Neural cell (in vitro differentiated cells): ENCODE results near the gene RBM43. TPM values are rescaled to one million over a fixed set of nuclear protein-coding genes. Genes with fewer than 3 reads are reported as not detected.
"Not testable (repeated sequence)": the region's sequence is repeated elsewhere in the genome, so short reads cannot be mapped to it uniquely, and the experiment has no call there.

Experiments
- H2AFZ ChIP-seq: fragments of 200-600, 300-800 bp; sonication (generic), shearing (Covaris generic); 2 replicates; pipeline ENCODE4 v1.6.0; 2014; ENCODE audit warnings: low read depth, mild to moderate bottlenecking, antibody characterized with exemption, low read length, moderate library complexity
- H3F3A ChIP-seq: fragments of 200-600 bp; shearing (Covaris generic); 2 replicates; pipeline ENCODE4 v1.6.1; 2016; ENCODE audit warnings: mild to moderate bottlenecking, moderate library complexity, mixed read lengths, antibody characterized with exemption, low read length; ENCODE audit not compliant: insufficient read depth, poor library complexity, severe bottlenecking
- H3K27ac ChIP-seq: fragments of 200-600, 300-800 bp; sonication (generic), shearing (Covaris generic); 2 replicates; pipeline ENCODE4 v1.5.1; 2014; ENCODE audit warnings: mild to moderate bottlenecking, low read length, moderate library complexity
- H3K27me3 ChIP-seq: fragments of 300-800, 200-600 bp; sonication (generic), shearing (Covaris generic); 2 replicates; pipeline ENCODE4 v1.6.0; 2014; ENCODE audit warnings: mild to moderate bottlenecking, low read depth, low read length, moderate library complexity; ENCODE audit not compliant: insufficient read depth
- H3K36me3 ChIP-seq: fragments of 300-800, 200-600 bp; sonication (generic), shearing (Covaris generic); 2 replicates; pipeline ENCODE4 v1.5.1; 2014; ENCODE audit warnings: mild to moderate bottlenecking, antibody characterized with exemption, low read length, moderate library complexity; ENCODE audit not compliant: insufficient read depth
- H3K4me2 ChIP-seq: fragments of 300-800, 200-600 bp; sonication (generic), shearing (Covaris generic); 2 replicates; pipeline ENCODE4 v1.6.0; 2014; ENCODE audit warnings: mild to moderate bottlenecking, low read length
- H3K4me3 ChIP-seq: fragments of 300-800, 200-600 bp; sonication (generic), shearing (Covaris generic); 2 replicates; pipeline ENCODE4 v1.5.1; 2014; ENCODE audit warnings: mild to moderate bottlenecking, low read length, moderate library complexity
- H3K79me2 ChIP-seq: fragments of 200-600 bp; shearing (Covaris generic); replicated peaks from 2 replicates; pipeline ENCODE4 v1.6.0; 2014; ENCODE audit warnings: mild to moderate bottlenecking, low read length, moderate library complexity; ENCODE audit not compliant: insufficient read depth
- H3K9ac ChIP-seq: fragments of 300-800, 200-600 bp; sonication (generic), shearing (Covaris generic); 2 replicates; pipeline ENCODE4 v1.6.1; 2016; ENCODE audit warnings: mild to moderate bottlenecking, low read length, mixed read lengths
- H3K9me2 ChIP-seq: fragments of 200-600 bp; shearing (Covaris generic); 2 replicates; pipeline ENCODE4 v1.6.1; 2016; ENCODE audit warnings: mild to moderate bottlenecking, low read length, mixed read lengths; ENCODE audit not compliant: insufficient read depth
- H3K9me3 ChIP-seq: fragments of 200-600, 300-800 bp; sonication (generic), shearing (Covaris generic); 2 replicates; pipeline ENCODE4 v1.6.1; 2016; ENCODE audit warnings: mild to moderate bottlenecking, mixed run types, low read length, moderate library complexity, mixed read lengths
- H4K20me1 ChIP-seq: fragments of 200-600 bp; shearing (Covaris generic); 2 replicates; pipeline ENCODE4 v1.6.1; 2016; ENCODE audit warnings: mild to moderate bottlenecking, mixed run types; ENCODE audit not compliant: insufficient read depth
- EP300 ChIP-seq: fragments of 450-650 bp; conservative IDR thresholded peaks from 2 replicates; pipeline ENCODE4 v1.6.1; 2014; ENCODE audit warnings: antibody characterized with exemption, mild to moderate bottlenecking, moderate library complexity; ENCODE audit not compliant: poor library complexity, severe bottlenecking
- EZH2 ChIP-seq: fragments of 200-600, 300-800 bp; shearing (Covaris generic), sonication (generic); IDR thresholded peaks from 2 replicates; pipeline ENCODE4 v1.6.1; 2014; ENCODE audit warnings: antibody characterized with exemption, low read length, borderline replicate concordance, mild to moderate bottlenecking; ENCODE audit not compliant: insufficient read depth, poor library complexity, severe bottlenecking
- MXI1 ChIP-seq: fragments of 450-650 bp; conservative IDR thresholded peaks from 2 replicates; pipeline ENCODE4 v1.6.1; 2014; ENCODE audit warnings: antibody characterized with exemption, mild to moderate bottlenecking; ENCODE audit not compliant: poor library complexity, severe bottlenecking
- POLR2AphosphoS5 ChIP-seq: IDR thresholded peaks from 2 replicates; pipeline ENCODE4 v1.6.1; 2012
- RAD21 ChIP-seq: fragments of 450-650 bp; conservative IDR thresholded peaks from 2 replicates; pipeline ENCODE4 v1.6.1; 2014; ENCODE audit warnings: antibody characterized with exemption, mild to moderate bottlenecking, moderate library complexity
- SMC3 ChIP-seq: fragments of 450-650 bp; conservative IDR thresholded peaks from 2 replicates; pipeline ENCODE4 v1.6.1; 2014; ENCODE audit warnings: antibody characterized with exemption, mild to moderate bottlenecking, moderate library complexity; ENCODE audit not compliant: poor library complexity
- TAF1 ChIP-seq: IDR thresholded peaks from 2 replicates; pipeline ENCODE4 v1.6.1; 2012; ENCODE audit warnings: low read depth
- polyA plus RNA-seq: library from polyadenylated mRNA; depleted of rRNA; stranded (reverse); fragments of >200 nt; gene quantifications from 2 replicates; pipeline ENCODE4 v1.2.3, GENCODE V29; 2014
- TF ChIP-seq, protein P1 (sequence below): fragments of 450-650 bp; IDR thresholded peaks from 2 replicates; pipeline ENCODE4 v1.5.1; 2014; ENCODE audit warnings: antibody characterized with exemption, mild to moderate bottlenecking, moderate library complexity; ENCODE audit not compliant: poor library complexity, severe bottlenecking
- TF ChIP-seq, protein P2 (sequence below): IDR thresholded peaks from 2 replicates; pipeline ENCODE4 v1.6.1; 2012; ENCODE audit warnings: borderline replicate concordance

The RBM43 gene
- polyA plus RNA-seq, 1 donor from 2014 or later, result not detected

DNA sequence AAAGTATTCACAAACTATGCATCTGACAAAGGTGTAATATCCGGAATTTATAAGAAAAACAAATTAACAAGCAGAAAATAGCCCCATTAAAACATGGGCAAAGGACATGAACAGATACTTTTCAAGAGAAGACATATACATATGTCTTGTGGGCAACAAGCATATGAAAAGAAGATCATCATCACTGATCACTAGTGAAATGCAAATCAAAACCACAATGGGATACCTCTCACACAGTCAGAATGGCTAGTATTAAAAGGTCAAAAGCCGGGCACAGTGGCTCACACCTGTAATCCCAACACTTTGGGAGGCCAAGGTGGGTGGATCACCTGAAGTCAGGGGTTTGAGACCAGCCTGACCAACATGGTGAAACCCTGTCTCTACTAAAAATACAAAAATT is 28.4 kb downstream of the RBM43 start:
- H4K20me1 ChIP-seq, H2AFZ ChIP-seq, H3K36me3 ChIP-seq, H3K9me3 ChIP-seq, H3K4me2 ChIP-seq, H3F3A ChIP-seq, H3K27me3 ChIP-seq, H3K9me2 ChIP-seq, H3K79me2 ChIP-seq, H3K27ac ChIP-seq, H3K9ac ChIP-seq, H3K4me3 ChIP-seq: not testable (repeated sequence)

DNA sequence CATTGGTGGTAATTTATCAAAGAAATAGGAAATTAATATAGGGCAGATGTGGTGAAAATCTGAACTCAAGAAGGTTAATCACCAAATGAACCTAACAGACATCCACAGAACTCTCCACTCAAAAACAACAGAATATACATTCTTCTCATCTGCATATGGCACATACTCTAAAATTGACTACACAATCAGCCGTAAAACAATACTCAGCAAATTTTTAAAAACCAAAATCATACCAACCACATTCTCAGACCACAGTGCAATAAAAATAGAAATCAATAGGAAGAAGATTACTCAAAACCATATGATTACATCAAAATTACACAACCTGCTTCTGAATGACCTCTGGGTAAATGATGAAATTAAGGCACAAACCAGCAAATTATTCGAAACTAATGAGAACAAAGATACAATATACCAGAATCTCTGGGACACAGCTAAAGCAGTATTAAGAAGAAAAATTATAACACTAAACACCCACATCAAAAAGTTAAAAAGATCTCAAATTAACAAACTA is 31.0 kb downstream of the RBM43 start:
- Histone ChIP-seq H3F3A (no peaks in the 10 kb centered on the region), H3K27me3 (no peaks in the 10 kb centered on the region), H3K9me3 (no peaks in the 10 kb centered on the region), H3K4me3 (no peak overlapping the region), H3K9me2 (no peaks in the 10 kb centered on the region), H4K20me1 (no peaks in the 10 kb centered on the region), H3K36me3 (no peaks in the 10 kb centered on the region), H3K4me2 (no peak overlapping the region), H3K79me2 (no peaks in the 10 kb centered on the region), H3K9ac (no peak overlapping the region), H2AFZ (no peak overlapping the region), H3K27ac (no peak overlapping the region)
- TF ChIP-seq MXI1, result no peak
- TF ChIP-seq TAF1, result no peak
- no peak for TF ChIP-seq POLR2AphosphoS5
- TF ChIP-seq, protein P1, sequence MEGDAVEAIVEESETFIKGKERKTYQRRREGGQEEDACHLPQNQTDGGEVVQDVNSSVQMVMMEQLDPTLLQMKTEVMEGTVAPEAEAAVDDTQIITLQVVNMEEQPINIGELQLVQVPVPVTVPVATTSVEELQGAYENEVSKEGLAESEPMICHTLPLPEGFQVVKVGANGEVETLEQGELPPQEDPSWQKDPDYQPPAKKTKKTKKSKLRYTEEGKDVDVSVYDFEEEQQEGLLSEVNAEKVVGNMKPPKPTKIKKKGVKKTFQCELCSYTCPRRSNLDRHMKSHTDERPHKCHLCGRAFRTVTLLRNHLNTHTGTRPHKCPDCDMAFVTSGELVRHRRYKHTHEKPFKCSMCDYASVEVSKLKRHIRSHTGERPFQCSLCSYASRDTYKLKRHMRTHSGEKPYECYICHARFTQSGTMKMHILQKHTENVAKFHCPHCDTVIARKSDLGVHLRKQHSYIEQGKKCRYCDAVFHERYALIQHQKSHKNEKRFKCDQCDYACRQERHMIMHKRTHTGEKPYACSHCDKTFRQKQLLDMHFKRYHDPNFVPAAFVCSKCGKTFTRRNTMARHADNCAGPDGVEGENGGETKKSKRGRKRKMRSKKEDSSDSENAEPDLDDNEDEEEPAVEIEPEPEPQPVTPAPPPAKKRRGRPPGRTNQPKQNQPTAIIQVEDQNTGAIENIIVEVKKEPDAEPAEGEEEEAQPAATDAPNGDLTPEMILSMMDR, result no peak
- TF ChIP-seq, protein P2, sequence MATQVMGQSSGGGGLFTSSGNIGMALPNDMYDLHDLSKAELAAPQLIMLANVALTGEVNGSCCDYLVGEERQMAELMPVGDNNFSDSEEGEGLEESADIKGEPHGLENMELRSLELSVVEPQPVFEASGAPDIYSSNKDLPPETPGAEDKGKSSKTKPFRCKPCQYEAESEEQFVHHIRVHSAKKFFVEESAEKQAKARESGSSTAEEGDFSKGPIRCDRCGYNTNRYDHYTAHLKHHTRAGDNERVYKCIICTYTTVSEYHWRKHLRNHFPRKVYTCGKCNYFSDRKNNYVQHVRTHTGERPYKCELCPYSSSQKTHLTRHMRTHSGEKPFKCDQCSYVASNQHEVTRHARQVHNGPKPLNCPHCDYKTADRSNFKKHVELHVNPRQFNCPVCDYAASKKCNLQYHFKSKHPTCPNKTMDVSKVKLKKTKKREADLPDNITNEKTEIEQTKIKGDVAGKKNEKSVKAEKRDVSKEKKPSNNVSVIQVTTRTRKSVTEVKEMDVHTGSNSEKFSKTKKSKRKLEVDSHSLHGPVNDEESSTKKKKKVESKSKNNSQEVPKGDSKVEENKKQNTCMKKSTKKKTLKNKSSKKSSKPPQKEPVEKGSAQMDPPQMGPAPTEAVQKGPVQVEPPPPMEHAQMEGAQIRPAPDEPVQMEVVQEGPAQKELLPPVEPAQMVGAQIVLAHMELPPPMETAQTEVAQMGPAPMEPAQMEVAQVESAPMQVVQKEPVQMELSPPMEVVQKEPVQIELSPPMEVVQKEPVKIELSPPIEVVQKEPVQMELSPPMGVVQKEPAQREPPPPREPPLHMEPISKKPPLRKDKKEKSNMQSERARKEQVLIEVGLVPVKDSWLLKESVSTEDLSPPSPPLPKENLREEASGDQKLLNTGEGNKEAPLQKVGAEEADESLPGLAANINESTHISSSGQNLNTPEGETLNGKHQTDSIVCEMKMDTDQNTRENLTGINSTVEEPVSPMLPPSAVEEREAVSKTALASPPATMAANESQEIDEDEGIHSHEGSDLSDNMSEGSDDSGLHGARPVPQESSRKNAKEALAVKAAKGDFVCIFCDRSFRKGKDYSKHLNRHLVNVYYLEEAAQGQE, result no peak
- no peak for TF ChIP-seq RAD21
- no peak for TF ChIP-seq EZH2
- TF ChIP-seq EP300, result no peak
- TF ChIP-seq SMC3, result no peak

DNA sequence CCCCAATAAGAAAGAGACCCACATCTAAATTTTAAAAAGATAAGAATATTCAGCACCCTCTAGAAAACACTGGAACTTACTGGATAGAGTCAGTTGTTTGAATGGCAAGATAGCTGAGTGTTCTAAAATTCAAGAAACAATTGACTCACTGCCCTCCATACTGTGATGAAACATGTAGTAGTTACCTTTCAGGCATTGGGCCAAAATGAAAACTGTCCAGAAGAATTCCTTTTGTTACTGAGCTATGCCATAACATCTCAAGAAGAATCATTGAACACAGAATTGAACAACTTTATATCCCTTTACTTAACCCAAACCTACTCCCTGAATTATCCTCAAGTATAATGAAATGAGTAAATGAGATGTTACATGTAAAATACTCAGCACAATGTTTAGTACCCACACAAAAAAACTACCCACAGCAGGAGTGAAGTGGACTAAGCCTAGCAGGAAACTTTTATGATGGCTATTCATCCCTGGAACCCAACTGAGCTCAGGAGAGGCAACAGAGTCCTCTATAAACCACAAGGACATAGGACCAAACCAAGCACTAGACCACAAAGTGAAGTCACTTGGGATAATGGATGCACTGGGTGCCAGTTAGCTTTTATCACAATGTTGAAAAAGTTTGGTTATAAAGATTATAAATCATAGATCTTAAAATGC is 32.7 kb downstream of the RBM43 start:
- no peak overlapping the region for H3K4me3 ChIP-seq
- H2AFZ ChIP-seq, result no peak overlapping the region
- H3K9ac ChIP-seq, result no peak overlapping the region
- no peaks in the 10 kb centered on the region for H3K36me3 ChIP-seq
- H3K27ac ChIP-seq, result no peak overlapping the region
- H3K9me2 ChIP-seq, result no peaks in the 10 kb centered on the region
- no peaks in the 10 kb centered on the region for H3F3A ChIP-seq
- H3K27me3 ChIP-seq, result no peaks in the 10 kb centered on the region
- no peaks in the 10 kb centered on the region for H4K20me1 ChIP-seq
- no peaks in the 10 kb centered on the region for H3K79me2 ChIP-seq
- no peak overlapping the region for H3K4me2 ChIP-seq
- no peaks in the 10 kb centered on the region for H3K9me3 ChIP-seq
- TF ChIP-seq, protein P1, result no peak
- TF ChIP-seq EZH2 (no peak), TAF1 (no peak), SMC3 (no peak), MXI1 (no peak), POLR2AphosphoS5 (no peak), RAD21 (no peak), EP300 (no peak)
- TF ChIP-seq, protein P2, result no peak
